Activated CD4-positive, alpha-beta T cell treated with anti-CD3 and anti-CD28 coated beads, Interleukin-2, amount 10 ng/mL, durations not matched to agents 7 days and 5 days (primary cell): ENCODE measurements around the gene WSCD1. TPM values are rescaled to one million over a fixed set of nuclear protein-coding genes. Genes with fewer than 3 reads are reported as not detected.

Experiments used
- CTCF ChIA-PET: fragments of 350-600 bp; sonication (Branson Sonifier 250); formaldehyde crosslinking; loops from one replicate; lab custom pipeline; 2021; ENCODE audit warnings: antibody characterized with exemption; lab: Charles Lee
- POLR2A ChIA-PET: fragments of 350-600 bp; sonication (Branson Sonifier 250); formaldehyde crosslinking; loops from one replicate; lab custom pipeline; 2021; ENCODE audit warnings: antibody characterized with exemption; lab: Charles Lee
- DNase-seq: peaks from one replicate; pipeline ENCODE4 v3.0.0-alpha.2; 2020
- H3K27ac Mint-ChIP-seq: one replicate; pipeline ENCODE4 v1.8.0; 2021; ENCODE audit warnings: mild to moderate bottlenecking, moderate library complexity, mixed read lengths
- H3K27me3 Mint-ChIP-seq: one replicate; pipeline ENCODE4 v1.8.0; 2021; ENCODE audit warnings: mixed read lengths
- H3K36me3 Mint-ChIP-seq: one replicate; pipeline ENCODE4 v1.8.0; 2021; ENCODE audit warnings: low read depth, mixed read lengths
- H3K4me1 Mint-ChIP-seq: one replicate; pipeline ENCODE4 v1.8.0; 2021; ENCODE audit warnings: mixed read lengths
- H3K4me3 Mint-ChIP-seq: one replicate; pipeline ENCODE4 v1.8.0; 2021; ENCODE audit warnings: mild to moderate bottlenecking, moderate library complexity, mixed read lengths
- H3K9me3 Mint-ChIP-seq: one replicate; pipeline ENCODE4 v1.8.0; 2021; ENCODE audit warnings: mixed read lengths
- total RNA-seq, 2 experiments: library from RNA; stranded (reverse); gene quantifications; one replicate each; pipeline ENCODE4 v1.2.3, GENCODE V29; 2021

Gene WSCD1
- total RNA-seq, 2 experiments from 2014 or later: not detected

DNA sequence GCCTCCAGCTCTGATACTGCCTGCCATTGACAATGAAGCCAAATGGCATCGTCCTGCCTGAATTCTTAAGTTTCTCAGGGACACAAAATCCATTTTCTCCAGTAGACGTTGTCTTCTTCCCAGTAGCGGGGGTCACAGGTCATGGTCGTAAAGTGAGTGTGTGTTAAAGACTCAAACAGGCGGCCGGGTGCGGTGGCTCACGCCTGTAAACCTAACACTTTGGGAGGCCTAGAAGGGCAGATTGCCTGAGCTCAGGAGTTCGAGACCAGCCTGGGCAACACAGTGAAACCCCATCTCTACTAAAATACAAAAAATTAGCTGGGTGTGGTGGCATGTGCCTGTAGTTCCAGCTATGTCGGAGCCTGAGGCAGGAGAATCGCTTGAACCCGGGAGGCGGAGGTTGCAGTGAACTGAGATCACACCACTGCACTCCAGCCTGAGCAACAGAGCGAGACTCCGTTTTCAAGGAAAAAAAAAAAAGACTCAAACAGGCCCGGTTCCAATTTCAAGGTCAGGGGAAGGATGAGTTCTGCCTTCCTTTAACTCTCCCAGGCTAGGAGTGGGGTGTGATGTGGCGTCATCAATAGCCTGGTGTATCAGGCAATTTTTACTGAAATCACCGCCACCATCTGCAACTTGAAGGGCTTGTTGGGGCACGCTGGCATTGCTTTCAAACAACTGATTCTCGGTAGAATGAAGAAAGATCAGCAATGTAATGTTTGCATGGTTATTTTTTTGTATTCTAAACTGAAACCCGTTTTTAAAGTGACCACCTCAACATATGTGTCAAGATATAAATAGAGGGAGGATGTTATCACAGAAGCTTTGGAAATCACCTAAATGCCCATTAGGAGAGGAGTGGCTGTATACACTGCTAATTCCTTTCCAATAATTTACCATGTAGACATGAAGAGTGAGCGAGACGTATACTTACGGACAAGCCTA lies 91.0 kb downstream of the WSCD1 start:
- Mint-ChIP-seq H3K27me3 (no peaks in the 10 kb centered on the region), H3K4me3 (no peak overlapping the region)
- POLR2A ChIA-PET: no interaction called here

DNA sequence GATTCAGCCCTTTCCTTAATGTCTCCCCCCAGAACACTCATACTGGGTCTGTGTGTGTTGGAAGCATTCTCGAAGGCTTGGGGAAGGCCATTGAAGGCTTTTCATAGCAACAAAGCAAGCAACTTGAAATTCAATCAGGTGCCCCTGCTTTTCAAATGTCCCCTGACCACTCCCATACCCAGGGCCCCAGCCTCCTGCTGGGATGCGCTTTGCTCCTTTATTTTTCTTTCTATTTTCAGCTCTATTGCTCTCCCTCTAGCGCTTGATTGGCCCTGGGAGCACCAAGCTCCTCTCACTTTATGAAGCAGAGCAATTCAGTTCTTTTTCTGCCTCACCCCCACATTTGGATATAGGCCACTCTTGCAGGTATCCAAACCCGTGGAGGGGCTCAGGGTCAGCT lies 92.0 kb downstream of the WSCD1 start:
- no peaks in the 10 kb centered on the region for H3K4me1 Mint-ChIP-seq
- no peaks in the 10 kb centered on the region for H3K36me3 Mint-ChIP-seq
- ChIA-PET CTCF (interaction anchor here (0.9 kb wide), 1 partner anchor 11 kb away, joined by 3 read pairs; no protein-coding TSS in a partner anchor), POLR2A (no interaction called here)
- no peaks in the 10 kb centered on the region for H3K9me3 Mint-ChIP-seq
- H3K4me3 Mint-ChIP-seq: no peak overlapping the region
- no peaks in the 10 kb centered on the region for H3K27me3 Mint-ChIP-seq
- DNase-seq: no peak
- no peak overlapping the region for H3K27ac Mint-ChIP-seq

More for the DNA sequence above, 91.0 kb downstream of the WSCD1 start:
- no peaks in the 10 kb centered on the region for H3K9me3 Mint-ChIP-seq
- no peak for DNase-seq
- H3K4me1 Mint-ChIP-seq: no peaks in the 10 kb centered on the region
- H3K36me3 Mint-ChIP-seq: no peaks in the 10 kb centered on the region
- CTCF ChIA-PET: no interaction called here
- no peak overlapping the region for H3K27ac Mint-ChIP-seq

DNA sequence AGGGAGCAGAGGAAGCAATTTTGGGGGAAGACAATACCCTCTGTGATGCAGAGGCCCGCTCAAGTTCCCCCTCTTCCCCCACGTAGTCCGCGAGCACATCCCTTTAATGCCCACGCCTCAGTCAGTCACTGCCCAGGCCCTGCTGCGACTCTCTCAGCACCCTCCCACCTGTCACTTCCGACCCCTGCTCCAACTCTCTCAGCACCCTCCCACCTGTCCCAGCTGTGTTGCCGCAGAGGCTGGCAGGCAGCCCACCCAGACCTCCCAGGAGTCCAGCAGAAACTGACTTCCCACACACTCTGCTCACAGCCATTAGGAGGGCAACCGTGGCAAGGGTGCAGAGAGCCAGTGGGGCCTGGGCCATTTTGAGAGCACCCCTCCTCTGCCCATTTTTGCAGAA lies 92.7 kb downstream of the WSCD1 start:
- no peaks in the 10 kb centered on the region for H3K9me3 Mint-ChIP-seq
- H3K36me3 Mint-ChIP-seq: no peaks in the 10 kb centered on the region
- no peak for DNase-seq
- ChIA-PET POLR2A (no interaction called here), CTCF (interaction anchor here (0.9 kb wide), 1 partner anchor 12 kb away, joined by 3 read pairs; no protein-coding TSS in a partner anchor)
- no peak overlapping the region for H3K4me3 Mint-ChIP-seq
- H3K27ac Mint-ChIP-seq: no peak overlapping the region
- no peaks in the 10 kb centered on the region for H3K27me3 Mint-ChIP-seq
- H3K4me1 Mint-ChIP-seq: no peaks in the 10 kb centered on the region

DNA sequence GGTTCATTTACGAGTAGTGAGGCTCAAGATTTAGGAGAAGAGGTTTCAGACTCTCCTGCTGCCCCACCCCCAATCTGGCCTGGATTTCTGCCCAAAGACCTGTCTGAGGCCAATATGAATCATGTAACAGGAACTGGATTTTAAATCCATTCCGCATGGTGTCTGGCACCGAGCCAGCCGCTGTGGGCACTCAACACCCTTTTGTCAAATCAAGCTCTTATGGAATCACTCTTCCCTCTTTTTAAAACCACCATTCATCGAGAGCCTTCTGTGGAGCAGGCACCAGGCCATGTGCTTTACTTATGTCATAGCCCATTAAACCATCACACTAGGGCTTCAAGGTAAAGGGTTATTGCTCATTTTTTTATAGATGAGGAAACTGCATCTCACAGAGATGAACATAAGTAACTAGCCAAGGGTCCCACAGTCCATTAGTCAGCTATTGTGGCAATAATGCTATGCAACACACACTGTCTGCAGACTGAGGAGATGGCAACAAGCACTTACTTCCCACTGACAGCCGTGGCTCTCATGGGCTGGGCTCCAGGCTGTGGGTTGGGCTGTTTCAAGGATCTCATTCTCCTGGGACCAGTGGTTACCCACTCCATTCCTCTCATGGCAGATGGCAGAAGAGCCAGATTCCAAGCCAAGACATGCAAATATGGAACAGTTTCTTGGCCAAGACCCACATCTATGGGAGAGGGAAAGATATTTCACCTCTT lies 93.6 kb downstream of the WSCD1 start:
- Mint-ChIP-seq H3K27ac (no peak overlapping the region), H3K9me3 (no peaks in the 10 kb centered on the region), H3K4me3 (no peak overlapping the region), H3K27me3 (no peaks in the 10 kb centered on the region), H3K36me3 (no peaks in the 10 kb centered on the region), H3K4me1 (no peaks in the 10 kb centered on the region)
- CTCF ChIA-PET: no interaction called here
- POLR2A ChIA-PET: no interaction called here
- DNase-seq: no peak

DNA sequence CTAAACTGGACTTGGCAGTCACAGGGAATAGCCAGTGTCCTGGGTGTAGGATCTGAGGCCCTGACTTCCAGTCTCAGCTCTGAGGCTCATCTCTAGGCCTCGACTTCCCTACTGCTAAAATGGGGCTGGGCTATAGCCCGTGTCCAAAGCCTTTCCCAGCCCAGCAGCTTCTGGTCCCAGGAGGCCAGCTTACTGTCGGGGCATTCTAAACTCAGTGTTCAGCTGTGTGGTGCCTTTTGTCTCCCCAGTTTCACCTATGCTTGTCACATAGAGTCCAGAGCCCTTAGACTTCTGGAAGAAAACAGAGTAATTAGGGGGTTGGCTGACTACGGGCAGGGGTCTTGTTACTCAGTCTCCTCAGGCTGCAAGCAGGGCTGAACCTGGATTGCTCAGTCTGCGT lies 94.8 kb downstream of the WSCD1 start:
- POLR2A ChIA-PET: no interaction called here
- CTCF ChIA-PET: no interaction called here

DNA sequence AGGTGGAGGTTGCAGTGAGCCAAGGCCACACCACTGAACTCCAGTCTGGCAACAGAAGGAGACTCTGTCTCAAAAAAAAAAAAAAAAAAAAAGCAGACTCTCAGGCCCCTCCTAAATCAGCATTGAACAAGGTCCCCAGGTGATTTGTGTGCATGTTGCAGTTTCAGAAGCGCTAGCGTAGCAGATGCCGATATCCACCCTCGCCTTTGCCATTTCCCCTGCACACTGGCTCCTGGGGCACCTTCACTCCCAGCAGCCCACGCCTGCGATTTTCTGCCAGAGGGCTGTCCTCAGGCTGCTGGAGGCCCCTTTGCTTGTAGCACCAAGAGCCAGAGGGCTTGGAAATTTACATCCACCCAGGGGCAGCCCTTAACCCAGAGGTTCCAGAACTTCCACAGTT lies 95.6 kb downstream of the WSCD1 start:
- CTCF ChIA-PET: no interaction called here
- Mint-ChIP-seq H3K4me3 (no peak overlapping the region), H3K4me1 (no peaks in the 10 kb centered on the region), H3K9me3 (no peaks in the 10 kb centered on the region), H3K36me3 (no peaks in the 10 kb centered on the region), H3K27me3 (no peaks in the 10 kb centered on the region), H3K27ac (no peak overlapping the region)
- no peak for DNase-seq
- POLR2A ChIA-PET: no interaction called here

More for the DNA sequence above, 94.8 kb downstream of the WSCD1 start:
- no peak for DNase-seq
- no peak overlapping the region for H3K27ac Mint-ChIP-seq
- H3K4me1 Mint-ChIP-seq: no peaks in the 10 kb centered on the region
- no peaks in the 10 kb centered on the region for H3K9me3 Mint-ChIP-seq
- H3K36me3 Mint-ChIP-seq: no peaks in the 10 kb centered on the region
- no peak overlapping the region for H3K4me3 Mint-ChIP-seq
- no peaks in the 10 kb centered on the region for H3K27me3 Mint-ChIP-seq

DNA sequence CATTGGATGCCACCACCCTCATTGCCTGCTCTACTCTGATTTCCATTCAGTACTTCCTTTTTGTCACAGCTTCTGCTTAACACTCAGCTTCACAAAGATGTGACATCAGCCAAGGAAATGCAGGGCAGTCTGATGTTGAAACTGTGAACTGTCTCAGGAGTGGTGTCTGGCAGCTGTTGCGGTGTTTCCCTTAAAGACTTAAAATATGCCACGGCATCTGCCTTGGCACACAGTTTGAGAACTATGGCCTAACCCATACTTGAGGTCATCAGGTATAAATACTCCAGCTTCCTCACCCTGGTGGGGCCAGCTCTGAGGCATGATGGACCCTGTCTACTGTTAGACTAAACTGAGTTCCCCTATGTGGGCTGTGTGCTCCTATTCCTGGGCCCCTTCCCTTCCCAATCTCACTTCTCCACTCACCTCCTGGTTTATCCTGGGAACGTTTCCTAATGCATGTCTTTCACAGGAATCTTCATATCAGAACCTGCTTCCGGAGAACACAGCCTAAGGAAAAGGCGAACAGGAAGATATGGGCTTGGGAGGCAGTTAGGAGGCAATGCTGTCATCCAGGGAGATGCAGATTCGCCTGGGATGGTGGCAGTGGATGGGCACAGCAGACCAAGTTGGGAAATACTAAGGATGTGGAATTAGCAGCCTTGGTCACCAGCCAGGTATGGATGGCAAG lies 96.5 kb downstream of the WSCD1 start:
- H3K9me3 Mint-ChIP-seq: no peaks in the 10 kb centered on the region
- ChIA-PET CTCF (no interaction called here), POLR2A (no interaction called here)
- no peak overlapping the region for H3K27ac Mint-ChIP-seq
- H3K36me3 Mint-ChIP-seq: no peaks in the 10 kb centered on the region
- no peaks in the 10 kb centered on the region for H3K4me1 Mint-ChIP-seq
- no peak for DNase-seq
- H3K27me3 Mint-ChIP-seq: no peaks in the 10 kb centered on the region
- H3K4me3 Mint-ChIP-seq: no peak overlapping the region

DNA sequence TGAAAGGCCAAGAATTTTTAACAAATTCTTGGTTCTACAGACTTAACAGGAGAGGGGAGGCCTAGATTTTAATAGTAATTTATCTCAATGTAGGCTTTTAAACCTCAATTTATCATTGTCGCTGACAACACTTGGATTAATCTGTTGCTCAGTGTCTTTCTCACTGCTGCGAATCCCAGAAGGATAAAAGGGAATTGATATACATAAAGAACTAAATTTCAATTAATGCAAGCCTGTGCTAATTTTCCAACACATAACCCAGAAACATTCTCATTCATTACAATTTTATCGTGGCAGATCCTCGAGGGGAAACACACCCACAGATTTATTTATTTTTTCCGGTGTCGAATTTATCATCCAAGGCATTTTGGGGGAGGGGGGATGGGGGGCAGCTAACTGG lies 98.1 kb downstream of the WSCD1 start:
- Mint-ChIP-seq H3K27me3 (no peaks in the 10 kb centered on the region), H3K36me3 (no peaks in the 10 kb centered on the region)
- POLR2A ChIA-PET: no interaction called here

DNA sequence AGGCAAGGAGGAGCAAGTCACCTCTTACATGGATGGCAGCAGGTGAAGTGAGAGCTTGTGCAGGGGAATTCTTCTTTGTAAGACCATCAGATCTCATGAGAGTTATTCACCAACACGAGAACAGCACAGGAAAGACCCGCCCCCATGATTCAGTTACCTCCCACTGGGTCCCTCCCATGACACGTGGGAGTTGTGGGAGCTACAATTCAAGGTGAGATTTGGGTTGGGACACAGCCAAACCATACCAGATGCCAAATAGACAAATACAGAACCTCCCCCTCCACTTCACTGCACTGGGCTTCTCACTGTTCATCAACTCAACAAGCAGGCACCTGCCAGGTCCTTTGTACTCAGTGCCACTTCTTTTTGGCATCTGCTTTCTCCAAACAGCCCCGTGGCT lies 100.2 kb downstream of the WSCD1 start:
- no peak overlapping the region for H3K27ac Mint-ChIP-seq
- H3K4me1 Mint-ChIP-seq: no peaks in the 10 kb centered on the region
- ChIA-PET POLR2A (no interaction called here), CTCF (no interaction called here)
- H3K36me3 Mint-ChIP-seq: no peaks in the 10 kb centered on the region
- no peaks in the 10 kb centered on the region for H3K9me3 Mint-ChIP-seq
- no peak overlapping the region for H3K4me3 Mint-ChIP-seq
- H3K27me3 Mint-ChIP-seq: no peaks in the 10 kb centered on the region
- DNase-seq: no peak

More for the DNA sequence above, 98.1 kb downstream of the WSCD1 start:
- Mint-ChIP-seq H3K4me3 (no peak overlapping the region), H3K9me3 (no peaks in the 10 kb centered on the region), H3K4me1 (no peaks in the 10 kb centered on the region), H3K27ac (no peak overlapping the region)
- no peak for DNase-seq
- CTCF ChIA-PET: no interaction called here

DNA sequence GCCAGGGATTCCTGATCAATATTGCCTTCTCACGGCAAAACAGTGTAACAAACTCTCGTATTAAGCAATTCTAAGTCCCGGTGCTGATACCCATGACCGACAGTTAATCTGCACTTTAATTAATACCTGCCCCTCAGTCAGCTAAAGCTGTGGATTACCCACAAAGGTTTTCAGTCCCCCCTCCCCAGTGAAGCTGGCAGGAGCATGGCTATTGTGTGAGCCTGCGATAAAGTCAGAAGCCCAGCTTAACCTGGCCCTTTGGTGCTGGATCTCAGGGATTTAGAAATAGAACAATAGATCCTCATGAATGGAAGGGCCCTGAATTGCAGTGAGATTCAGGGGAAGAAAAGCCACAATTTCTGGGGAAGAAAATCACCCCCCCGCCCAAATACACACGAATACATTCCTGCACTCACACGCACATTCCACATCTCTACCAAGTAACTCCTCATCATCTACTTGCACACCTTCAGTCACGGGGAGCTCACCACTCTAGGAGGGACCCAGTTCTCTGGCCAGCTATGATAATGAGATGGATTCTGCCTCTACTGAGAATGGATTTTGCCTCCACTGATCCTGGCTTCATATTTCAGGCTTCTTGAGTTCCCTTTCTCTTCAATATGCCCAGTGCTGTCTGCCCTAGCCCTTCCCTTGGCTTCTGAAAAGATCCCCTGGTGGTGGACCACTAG lies 102.6 kb downstream of the WSCD1 start:
- ChIA-PET POLR2A (no interaction called here), CTCF (no interaction called here)
- Mint-ChIP-seq H3K4me1 (no peaks in the 10 kb centered on the region), H3K4me3 (no peak overlapping the region), H3K27me3 (no peaks in the 10 kb centered on the region), H3K27ac (no peak overlapping the region), H3K9me3 (no peaks in the 10 kb centered on the region), H3K36me3 (no peaks in the 10 kb centered on the region)
- DNase-seq: no peak

DNA sequence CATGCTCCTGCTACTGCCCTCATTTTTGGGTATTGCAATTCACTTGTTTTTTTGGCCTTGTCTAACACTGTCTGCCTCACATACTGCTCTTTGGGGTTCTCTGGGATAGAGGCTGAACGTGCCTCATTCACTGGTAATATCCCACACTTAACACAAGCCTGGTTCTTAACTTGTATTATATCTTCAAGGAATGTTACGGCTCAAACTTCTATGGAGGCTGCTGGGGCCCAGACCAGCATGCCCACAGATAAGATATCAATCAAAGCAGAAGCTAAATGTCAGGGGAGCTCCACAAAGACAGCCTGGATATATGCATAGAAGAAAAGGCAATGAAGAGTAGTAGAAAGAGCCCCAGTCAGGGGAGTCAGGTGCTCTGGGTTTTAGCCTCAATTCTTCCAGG lies 103.5 kb downstream of the WSCD1 start:
- POLR2A ChIA-PET: no interaction called here

More for the DNA sequence above, 103.5 kb downstream of the WSCD1 start:
- DNase-seq: no peak
- H3K4me3 Mint-ChIP-seq: no peak overlapping the region
- CTCF ChIA-PET: no interaction called here
- H3K27me3 Mint-ChIP-seq: no peaks in the 10 kb centered on the region
- H3K36me3 Mint-ChIP-seq: no peaks in the 10 kb centered on the region
- H3K9me3 Mint-ChIP-seq: no peaks in the 10 kb centered on the region
- no peak overlapping the region for H3K27ac Mint-ChIP-seq
- H3K4me1 Mint-ChIP-seq: no peaks in the 10 kb centered on the region
